Mesangial cell (primary cell): ENCODE data around the gene GMEB1. TPM values are rescaled to one million over a fixed set of nuclear protein-coding genes. Genes with fewer than 3 reads are reported as not detected.

ENCODE experiments used
- total RNA-seq: library from RNA; depleted of rRNA; stranded (reverse); fragments of >200 nt; gene quantifications from 2 replicates; pipeline ENCODE4 v1.2.3, GENCODE V29; 2015

The GMEB1 gene, protein sequence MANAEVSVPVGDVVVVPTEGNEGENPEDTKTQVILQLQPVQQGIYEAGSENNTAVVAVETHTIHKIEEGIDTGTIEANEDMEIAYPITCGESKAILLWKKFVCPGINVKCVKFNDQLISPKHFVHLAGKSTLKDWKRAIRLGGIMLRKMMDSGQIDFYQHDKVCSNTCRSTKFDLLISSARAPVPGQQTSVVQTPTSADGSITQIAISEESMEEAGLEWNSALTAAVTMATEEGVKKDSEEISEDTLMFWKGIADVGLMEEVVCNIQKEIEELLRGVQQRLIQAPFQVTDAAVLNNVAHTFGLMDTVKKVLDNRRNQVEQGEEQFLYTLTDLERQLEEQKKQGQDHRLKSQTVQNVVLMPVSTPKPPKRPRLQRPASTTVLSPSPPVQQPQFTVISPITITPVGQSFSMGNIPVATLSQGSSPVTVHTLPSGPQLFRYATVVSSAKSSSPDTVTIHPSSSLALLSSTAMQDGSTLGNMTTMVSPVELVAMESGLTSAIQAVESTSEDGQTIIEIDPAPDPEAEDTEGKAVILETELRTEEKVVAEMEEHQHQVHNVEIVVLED
- total RNA-seq: 5.3 and 6.5 TPM in 2 replicates

DNA sequence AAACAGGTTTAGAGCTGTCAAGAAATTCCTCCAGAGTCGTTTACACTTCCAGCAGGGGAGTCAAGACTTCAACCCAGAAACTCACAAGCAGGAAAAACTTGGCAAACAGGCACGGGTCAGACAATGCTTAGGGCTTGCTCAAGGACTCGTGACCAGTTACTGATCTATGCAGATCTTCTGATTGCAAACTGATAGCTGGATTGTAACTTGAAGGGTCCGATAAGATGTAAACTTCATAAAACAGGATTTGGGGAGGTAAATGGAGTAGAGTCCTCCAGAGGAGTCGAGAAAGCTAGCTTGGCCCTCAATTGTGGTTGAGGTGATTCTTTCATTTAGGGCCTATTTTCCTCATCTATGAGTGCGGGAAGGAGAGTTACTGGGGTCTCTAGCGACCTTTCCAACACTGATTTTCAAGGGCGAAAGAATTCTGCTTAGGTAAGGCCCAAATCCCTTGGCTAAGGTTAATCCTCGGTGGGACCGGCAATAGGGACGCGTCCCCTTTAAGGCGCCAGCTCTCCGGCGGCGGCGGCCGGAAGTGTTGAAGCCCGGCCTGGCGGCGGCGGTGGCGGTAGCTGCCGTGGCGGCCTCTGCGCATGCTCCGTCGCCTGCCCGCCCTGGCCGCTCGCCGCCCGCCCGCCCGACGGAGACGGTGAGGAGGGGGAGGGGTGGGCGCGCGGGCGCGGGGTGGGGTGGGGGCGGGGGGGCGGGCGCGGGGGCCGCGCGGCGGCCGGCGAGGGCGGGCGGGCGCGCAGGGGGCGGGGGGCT is at the start of gene GMEB1:
TSS of gene GMEB1 (plus strand) at position 594 of the 765 bp plus-strand sequence. CDS start 14,829 bp downstream, outside the sequence.

DNA sequence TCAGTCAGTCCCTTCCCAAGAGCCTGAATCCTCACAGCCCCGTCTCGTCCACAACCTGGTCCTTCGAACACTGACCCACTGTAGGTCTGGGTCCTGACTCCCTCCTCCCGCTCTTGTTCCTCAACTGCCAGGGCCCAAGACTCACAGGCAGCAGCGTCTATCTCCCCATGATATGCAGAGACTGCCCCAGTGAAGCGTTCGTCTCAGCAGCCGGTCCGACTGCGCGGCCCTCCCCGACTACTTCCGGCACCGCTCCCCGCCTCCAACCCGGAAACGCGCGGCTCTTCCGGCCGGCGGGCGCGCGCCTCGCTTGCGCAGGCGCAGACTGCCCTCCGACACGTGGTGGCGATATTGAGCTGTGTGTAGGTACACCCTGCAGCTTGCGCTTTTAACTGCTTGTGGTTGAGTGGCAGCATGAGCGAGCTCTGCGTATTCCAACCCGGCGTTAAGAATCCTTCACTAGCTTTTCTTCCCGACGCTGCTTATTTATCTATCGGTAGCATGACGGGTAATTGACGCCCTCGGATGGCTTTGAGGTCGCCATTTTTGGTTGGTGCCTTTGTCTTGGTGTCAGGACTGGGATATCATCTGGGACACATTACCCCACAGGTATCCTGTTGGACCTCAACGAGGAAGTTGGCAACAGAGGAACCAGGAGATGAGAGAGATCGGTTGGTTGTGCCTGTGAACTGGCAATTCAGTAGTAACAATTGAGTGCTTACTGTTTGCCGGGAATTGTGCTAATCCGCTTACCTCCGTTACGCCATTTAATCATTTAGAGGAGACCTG is 25.5 kb upstream of the GMEB1 start, which contains the start of gene TAF12:
TSS of gene TAF12 (minus strand) at position 221 of the 789 bp plus-strand sequence. CDS start 20,986 bp downstream, outside the sequence.

DNA sequence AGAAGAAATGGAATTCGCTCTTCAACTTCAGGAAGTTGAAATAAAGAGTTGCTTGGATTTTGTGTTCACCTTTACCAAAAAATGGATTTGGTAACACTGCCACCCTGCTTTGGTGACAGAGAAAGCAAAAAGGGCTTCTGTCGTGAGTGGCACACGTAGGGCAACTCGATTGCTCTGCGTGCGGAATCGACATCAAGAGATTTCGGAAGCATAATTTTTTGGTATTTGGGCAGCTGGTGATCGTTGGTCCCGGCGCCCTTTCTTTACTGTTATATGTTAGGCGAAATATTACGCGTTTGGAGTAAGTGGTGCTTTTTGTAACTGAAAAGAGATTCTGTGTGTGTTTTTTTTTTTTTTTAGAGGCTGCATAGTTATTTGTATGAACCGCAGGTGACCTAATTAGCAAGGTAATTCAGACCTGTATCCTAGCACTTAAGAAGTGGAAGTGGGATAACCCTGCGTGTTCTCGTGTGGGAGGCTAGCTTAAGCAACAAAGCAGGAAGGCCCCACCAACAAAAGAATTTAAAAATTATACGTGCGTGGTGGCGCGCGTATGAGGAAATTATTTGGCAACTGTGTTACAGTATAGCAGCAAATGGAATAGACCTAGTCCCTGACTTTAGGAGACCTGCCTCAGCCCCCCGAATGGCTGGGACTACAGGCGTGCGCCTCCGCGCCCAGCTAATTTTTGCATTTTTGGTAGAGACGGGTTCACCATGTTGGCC is 19.9 kb upstream of the GMEB1 start, which contains the start of gene RNU11:
TSS of gene RNU11 (plus strand) at position 127 of the 725 bp plus-strand sequence.

DNA sequence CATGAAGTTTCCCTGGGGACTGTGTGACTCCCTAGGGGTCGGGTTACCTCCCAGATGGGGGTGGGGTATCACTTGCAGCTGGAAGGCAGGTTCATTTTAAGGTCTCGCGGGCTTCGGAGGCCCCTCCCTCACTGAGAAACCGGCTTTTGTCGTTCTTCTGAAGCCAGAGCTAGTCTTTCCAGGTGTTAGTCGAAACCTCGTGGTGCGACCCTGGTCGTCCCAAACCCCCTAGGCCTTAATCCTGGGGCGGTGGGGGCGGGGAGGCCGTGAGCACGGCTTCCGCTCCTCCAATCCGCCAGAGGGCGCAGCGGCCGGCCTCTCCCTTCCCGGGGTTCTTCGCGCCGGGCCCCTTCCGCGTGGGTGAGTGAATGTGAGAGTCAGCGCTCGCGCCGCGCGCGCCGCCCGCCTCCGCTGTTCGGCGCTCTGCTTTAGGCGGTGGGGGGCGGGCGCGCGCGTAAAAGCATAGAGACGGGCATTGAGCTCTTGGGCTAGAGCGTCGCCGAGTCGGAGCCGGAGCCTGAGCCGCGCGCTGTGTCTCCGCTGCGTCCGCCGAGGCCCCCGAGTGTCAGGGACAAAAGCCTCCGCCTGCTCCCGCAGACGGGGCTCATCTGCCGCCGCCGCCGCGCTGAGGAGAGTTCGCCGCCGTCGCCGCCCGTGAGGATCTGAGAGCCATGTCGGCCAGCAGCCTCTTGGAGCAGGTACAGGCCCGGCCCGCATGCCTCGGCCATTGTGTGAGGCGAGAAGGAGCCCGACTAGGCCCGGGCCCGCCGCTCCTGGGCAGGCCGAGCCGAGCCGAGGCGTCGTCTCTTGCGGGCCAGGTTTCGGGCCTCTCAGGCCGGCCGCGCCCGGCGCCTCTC is 68.1 kb downstream of the GMEB1 start, which contains the start of gene YTHDF2:
TSS of gene YTHDF2 (plus strand) at position 491 of the 857 bp plus-strand sequence. CDS start at position 672, 181 bp downstream.

Other genes starting within 250 kb of the GMEB1 start
- gene RCC1, start 162.7 kb upstream of the GMEB1 start, total RNA-seq: 27.8 and 69.1 TPM in 2 replicates
- 17.3 and 19.4 TPM in 2 replicates for gene TRNAU1AP, start 115.7 kb upstream of the GMEB1 start, total RNA-seq
- 4.6 and 5.2 TPM in 2 replicates for gene RAB42, start 76.5 kb upstream of the GMEB1 start, total RNA-seq
- 10.4 and 18.9 TPM in 2 replicates for gene TAF12, start 25.7 kb upstream of the GMEB1 start, total RNA-seq
- not detected in 2 replicates for gene RNU11, start 20.2 kb upstream of the GMEB1 start, total RNA-seq
- 61.4 and 72.0 TPM in 2 replicates for gene YTHDF2, start 68.2 kb downstream of the GMEB1 start, total RNA-seq
- under 0.01 TPM in 2 replicates for gene OPRD1, start 143.4 kb downstream of the GMEB1 start, total RNA-seq
- 10.4 and 15.6 TPM in 2 replicates for gene EPB41, start 245.8 kb downstream of the GMEB1 start, total RNA-seq